Limb (tissue), 2 donors: ENCODE data around the gene PPP1R12C.
"Not testable (repeated sequence)": the region's sequence is repeated elsewhere in the genome, so short reads cannot be mapped to it uniquely, and the experiment has no call there.

Experiments used
- DNase-seq, 2 donors: peaks; one replicate each; pipeline ENCODE4 v3.0.0-alpha.2; 2016; ENCODE audit errors: extremely low spot score in 2 of 2

The PPP1R12C gene

DNA sequence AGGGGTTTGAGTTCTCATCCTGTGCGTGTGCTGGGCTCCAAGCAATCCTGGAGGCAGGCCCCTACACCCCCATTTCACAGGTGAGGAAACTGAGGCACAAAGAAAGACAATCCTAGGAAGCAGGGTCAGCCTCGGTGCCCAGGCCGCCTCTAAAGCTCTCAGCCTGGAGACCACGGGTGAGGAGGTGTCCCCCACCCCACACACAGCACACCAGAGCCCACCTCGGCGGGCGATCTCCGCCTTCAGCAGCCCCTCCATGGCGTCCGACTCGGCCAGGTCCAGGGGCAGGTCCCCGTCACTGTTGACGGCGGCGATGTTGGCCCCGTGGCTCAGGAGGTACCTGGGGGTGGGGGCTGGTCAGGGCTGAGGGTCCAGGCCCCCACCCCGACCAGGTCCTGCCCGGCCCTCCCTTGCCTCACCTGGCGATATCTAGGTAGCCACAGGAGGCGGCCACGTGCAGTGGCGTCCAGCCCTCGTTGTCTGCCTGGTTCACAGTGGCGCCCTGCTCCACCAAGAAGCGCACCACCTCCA, 5.1 kb downstream of the PPP1R12C start:
- DNase-seq, result no peak

DNA sequence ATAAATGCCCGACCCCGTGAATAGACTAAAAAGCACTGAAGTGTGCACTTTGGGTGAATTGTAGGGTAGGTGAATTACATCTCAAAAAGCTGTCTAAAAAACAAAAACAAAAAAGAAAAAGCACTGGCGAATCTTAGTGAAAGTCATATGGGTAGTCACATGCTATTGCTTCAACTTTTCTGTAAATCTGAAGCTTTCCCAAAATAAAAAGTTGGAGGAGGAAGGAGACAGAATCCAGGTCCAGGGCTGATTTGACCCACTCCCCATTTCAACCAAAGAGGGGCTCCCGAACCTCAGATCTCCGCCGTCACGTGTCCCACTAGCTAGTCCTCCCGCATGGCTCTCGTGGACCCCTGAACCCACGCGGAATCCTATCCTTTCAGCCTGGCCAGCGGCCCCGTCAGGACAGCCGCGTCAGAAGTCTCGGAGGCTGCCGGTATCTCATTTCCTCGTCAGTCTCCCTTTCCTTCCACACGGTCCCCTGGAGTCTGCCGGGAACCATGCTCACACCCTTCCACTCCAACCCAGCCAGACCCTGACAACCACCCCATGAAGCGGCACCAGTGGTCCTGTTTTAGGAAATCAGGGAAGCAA, 6.1 kb downstream of the PPP1R12C start:
- no peak for DNase-seq

DNA sequence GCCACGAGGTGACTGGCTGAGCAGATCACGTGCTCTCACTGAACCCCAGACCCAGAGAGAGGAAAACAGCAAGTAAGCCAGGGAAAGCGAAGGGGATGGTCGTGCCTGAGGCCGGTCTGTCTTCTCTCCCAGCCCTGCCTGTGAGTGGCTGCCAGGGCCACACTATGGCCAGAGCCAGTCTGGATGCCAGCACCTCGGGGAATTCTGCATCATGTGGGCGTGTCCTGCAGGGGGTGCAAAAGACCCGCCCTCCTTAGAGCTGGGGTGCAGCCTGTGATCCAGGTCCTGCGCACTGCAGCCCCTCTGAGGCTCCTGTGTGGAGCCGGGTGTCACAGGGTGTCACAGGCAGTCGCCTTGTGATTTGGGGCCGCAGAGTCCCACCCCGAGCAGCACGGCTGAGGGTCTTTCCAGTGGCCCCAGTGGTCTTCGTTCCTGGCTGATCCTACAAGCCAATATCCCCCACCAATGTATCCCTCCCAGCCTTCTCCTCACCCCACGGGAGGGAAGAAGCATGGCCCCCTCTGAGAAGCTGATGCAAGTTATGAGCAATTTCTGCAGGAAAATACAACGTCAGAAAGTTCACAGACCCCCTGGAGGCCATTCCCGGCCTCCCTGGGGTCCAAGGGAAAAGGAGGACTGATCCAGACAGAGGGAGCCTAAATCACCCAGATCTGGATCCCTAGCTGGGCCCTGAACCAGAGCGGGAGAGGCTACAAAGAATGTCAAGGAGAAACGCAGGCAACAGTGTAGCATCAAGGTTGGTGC, 7.7 kb downstream of the PPP1R12C start:
- peak in 1 of 2 donors; percentile 32 for DNase-seq

DNA sequence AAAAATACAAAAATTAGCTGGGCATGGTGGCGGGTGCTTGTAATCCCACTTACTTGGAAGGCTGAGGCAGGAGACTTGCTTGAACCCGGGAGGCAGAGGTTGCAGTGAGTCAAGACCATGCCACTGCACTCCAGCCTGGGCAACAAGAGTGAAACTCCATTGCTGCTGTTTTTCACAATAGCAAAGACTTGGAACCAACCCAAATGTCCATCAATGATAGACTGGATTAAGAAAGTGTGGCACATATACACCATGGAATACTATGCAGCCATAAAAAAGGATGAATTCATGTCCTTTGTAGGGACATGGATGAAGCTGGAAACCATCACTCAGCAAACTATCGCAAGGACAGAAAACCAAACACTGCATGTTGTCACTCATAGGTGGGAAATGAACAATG, 10.2 kb downstream of the PPP1R12C start:
- DNase-seq, result not testable (repeated sequence)

DNA sequence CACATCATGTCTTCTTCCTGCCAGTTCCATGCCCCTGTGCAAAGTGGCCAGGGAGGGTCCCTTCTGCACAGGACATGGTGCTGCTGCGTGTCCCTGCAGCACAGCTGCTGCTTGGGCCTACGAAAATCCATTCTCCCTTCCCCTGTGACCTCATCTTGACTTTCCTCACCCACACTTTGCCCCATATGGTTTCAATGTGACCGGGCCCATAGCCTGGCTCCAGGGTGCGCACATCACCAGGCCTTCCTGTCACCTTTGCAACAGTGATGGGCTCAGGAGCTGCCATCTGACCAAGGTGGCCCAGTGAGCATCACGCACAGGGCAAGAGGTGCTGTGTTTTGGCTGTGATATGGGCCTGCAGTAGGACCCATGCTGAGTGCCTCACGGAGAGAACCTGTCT, 10.8 kb downstream of the PPP1R12C start:
- DNase-seq, result no peak

DNA sequence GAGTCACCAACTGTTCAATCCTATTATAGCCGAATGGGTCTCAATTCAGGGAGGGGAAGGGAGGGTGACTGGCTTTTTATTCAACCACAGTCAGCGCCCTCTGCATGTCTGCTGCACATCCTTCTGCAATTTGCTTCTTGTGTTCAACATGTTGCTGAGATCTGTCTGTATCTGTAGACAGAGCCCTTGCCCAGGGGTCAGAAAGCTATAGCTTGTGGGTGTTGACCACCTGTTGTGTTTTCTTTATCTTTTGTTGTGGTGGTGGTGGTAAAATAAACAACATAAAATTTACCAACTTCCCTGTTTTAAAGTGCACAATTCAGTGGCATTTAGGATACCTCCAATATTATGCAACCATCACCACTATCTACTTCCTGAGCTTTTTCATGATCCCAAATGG, 12.2 kb downstream of the PPP1R12C start:
- DNase-seq, result no peak

DNA sequence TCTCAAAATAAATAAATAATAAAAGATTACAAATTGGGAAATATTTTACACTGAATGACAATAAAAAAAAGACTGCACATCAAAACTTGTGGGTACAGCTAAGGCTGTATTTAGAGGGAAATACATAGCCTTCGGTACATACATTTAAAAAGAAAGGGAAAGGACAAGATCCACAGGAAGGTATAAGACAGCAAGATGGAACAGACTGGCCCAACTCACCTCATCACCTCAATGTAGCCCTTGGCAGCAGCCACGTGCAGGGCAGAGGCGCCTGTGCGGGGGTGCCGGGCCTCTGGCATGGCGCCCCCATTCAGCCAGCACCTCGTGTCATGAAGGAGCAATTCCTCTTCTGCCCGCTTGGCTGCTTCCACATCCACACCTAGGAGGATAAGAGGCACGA, 14.2 kb downstream of the PPP1R12C start:
- DNase-seq, result no peak

DNA sequence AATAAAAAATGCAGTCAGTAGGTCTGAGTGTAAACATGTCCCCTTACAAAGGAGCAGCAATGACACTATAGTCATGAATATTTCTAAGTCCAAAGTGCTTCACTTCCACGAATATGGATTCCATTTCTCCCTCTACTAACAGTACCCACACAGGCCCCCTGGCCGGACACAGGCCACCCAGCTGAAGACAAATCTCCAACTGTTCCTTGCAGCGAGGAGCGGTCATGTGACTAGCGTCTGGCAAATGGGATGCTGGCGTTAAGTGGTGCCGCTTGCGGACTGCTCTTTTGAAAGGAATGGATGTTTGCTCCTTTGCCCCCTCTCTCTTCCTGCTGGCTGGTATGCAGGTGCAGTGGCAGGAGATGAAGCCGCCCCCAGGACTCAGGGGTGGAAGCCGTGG, 16.2 kb downstream of the PPP1R12C start:
- DNase-seq, result no peak

DNA sequence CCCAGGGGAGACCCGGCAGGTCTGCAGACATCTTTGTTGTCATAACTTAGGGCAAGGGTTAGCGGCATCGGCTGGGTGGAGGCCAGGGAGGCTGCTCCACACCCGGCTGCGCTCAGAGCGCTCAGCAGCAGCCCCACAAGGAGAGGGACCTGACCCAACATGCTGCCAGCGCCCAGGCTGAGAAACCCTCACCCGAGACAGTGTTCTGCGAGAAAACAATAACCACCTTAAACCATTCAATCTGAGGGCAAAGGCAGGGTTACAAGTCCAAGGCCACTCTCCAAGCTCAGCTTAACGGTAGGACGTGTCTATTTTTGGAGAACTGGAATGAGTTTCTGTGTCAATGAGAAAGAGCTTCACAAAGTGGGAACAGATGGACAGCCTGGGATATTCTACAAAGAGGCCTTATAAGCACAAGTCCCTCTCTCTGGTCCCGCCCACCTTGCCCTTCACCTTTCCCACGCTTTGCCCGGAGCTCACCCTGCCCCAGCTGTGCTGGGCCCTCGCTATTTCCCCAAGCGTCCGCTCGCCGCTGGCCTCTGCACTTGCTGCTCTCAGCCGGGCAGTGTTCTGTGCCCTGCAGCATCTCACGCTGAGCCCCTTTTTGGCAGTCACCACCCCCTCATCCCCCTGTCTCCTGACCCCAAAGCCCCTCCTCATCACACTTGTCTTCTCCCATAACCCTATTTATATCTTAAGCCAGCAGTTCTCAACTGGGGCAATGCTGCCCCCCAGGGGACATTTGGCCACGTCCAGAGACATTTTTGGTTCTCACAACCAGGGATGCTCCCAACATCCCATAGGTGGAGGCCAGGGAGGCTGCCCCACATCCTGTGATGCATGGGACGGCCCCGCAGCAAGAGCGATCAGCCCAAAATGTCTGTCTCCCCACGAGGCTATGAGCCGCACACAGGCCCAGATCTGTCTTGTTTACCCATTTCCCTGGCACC, 17.6 kb downstream of the PPP1R12C start:
- DNase-seq, result peak in 1 of 2 donors; percentile 24

DNA sequence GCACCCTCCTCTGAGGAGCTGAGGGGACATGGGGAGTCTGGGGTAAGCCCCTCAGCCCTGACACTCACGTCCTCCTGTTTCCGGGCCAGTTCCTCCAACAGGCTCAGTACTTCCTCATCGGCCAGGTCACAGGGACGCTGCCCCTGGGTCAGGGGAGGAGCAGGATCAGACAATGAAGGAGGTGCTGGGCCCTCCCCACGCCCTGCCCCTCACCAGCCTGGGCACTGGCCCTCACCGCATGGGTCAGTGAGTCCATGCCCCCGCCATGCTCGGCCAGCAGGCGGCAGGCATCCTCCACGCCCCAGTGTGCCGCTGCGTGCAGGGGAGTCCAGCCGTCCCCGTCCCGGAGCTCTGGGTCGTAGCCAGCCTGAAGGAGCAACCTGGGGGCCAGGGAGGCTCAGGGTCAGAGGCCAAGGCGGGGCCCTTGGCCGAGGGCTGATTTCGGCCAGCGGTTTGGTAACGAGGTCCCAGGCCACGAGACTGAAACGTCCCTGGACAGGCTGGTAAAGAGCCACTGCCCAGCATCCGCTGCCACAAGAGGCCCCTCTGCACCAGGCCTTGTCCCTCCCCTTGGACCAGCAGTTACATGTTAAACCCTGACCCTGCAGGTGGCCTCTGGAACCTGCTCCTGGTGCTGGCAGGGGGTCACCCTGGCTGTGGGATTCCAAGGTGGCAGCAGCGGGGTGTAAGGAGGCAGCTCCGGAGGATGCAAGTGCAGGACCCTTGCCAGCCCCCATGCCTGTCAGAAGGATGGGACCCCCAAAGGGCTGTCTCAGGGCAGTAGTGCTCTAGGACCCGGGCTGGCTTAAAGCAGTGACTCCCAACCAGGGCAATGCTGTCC, 18.5 kb downstream of the PPP1R12C start:
- DNase-seq, result peak in 1 of 2 donors; percentile 33

DNA sequence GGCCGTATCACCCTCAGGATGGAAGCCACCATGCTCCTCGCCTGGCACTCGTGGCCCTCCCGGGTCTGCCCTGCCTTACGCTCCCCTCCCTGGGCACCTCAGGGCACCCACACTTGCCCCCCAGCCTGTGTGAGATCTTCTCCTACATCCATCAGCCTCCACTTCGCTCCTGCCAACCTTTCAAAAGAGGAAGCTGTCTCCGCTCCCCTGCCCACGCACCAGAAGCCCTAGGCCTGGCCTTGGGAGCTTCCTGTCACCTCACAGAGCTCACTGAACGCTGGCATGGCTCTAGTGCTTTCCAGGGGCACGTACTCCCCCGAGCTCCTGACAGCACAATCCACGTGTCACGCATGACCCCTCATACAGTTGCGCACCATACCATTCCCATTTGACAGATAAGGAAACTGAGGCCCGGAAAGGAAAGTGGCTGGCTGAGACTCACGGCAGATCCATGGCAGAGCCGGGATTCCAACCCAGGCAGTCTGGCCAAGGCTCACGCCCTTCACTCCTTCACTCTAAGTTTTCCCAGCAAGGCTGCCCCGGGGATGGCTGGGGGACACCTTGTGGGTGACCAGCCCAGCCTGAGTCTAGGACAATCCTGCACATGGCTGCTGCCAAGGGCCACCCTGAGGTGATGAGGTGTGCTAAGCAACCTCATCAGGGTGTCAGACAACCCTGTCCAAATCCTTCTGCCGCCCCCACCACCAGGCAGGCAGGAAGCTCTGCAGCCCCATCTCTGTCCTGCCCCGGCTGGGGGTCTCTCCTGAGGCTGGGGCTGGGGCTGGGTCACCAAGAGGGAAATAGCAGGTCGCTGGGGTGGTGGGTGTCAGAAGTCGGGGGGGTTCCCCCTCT, 19.3 kb downstream of the PPP1R12C start:
- peak in 1 of 2 donors; percentile 25 for DNase-seq

DNA sequence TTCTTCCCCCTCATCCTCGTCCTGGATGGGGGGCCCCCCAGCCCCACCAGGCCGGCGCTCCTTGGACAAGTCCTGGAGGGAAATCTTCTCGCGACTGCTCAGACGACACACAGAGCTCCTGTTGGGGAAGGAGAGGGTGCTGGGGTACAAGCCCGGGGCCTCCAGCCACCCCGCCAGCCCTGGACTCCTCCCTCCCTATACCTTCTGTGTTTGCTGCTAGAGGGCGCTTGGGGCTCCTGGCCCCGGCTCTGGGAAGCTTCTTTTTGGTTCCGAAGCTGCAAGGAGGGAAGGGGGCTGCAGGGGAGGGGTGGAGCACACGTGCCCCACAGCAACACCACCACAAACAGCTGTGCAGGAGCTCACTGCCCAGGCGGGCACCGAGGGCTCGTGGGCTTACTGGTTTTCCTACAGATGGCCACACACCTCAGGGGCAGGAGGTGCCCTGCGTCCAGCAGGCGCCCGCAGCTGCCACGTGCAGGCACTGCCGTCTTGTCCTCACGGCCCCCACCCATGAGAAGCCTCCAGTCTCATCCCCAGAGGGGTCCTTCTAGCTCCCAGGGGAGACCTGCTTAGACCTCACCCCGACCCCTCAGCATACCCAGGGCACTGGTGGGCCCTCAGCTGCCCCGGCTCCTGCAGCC, 21.3 kb downstream of the PPP1R12C start:
- peak in 1 of 2 donors; percentile 28 for DNase-seq

DNA sequence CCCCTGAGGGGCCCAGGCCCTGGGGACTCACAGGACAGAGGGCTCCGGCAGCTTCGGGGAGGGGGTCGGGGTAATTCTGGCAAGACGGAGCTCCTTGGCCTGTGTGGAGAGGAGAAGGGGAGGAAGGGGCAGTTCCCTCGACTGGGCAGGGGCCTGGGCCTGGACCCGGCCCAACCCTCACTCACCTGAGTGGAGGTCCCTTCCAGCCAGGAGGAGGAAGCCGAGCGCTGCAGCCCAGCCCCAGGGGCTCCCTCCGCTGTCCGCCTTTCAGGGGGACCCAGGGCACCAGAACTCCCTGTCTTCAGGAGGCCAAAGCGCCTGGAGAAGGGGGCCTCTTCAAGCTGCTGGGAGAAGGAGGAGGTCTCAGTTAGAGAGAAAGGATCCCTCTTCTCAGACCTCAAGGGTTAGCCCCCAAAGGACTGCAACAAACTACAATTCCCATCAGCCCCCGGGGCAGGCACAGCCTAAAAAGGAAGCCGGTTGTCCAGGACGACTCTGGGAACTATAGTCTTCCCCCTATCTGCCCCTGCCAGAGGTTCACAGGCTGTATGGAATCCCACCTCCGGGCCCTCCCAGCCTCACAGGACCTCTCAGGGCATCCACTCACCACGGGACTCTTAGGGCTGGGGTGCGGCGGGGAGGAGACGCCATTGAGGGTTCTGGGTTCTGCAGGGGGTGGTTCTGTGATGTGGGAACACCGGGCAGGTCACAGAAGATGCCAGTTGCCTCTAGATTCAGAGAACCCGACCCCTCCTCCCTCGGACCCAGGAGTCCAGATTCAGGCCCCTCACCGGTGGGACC, 22.0 kb downstream of the PPP1R12C start:
- peak in 1 of 2 donors; percentile 34 for DNase-seq

DNA sequence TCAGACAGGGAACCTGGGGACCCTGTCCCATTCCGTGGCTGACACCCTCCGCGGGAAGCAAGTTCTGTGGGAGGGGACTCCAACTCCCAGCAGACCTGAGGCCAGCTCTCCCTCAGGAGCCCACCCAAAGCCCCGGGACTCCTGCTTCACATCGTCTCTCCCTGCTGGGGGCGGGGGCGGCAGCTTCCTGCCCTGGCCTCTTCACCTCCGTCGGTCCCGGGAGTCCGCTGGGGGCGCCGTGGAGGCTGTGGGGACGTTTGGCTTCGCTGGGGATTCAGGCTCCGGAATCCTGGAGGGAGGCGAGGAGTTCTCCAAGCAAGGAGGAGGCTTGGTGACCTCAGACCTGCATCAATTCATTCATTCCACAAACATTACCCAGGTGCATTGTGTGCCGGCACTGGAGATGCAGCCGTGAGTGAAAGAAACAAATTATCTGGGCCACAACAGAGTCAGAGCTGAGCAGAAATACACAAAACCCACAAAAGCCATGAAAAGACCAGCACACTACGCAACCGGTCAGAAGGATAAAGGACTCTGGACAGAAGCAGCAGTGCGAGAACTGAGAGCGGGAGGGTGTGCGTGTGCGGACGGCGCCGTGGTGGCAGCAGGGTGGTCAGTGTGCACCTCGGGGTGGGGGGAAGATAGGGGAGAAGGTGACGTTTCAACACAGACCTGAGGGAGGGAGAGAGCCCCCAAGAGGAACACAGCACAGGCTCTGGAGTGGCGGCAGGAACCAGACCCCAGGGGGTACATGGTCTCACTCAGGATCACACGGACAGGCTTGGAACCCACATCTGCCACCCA, 22.8 kb downstream of the PPP1R12C start:
- DNase-seq, result peak in 1 of 2 donors; percentile 28

DNA sequence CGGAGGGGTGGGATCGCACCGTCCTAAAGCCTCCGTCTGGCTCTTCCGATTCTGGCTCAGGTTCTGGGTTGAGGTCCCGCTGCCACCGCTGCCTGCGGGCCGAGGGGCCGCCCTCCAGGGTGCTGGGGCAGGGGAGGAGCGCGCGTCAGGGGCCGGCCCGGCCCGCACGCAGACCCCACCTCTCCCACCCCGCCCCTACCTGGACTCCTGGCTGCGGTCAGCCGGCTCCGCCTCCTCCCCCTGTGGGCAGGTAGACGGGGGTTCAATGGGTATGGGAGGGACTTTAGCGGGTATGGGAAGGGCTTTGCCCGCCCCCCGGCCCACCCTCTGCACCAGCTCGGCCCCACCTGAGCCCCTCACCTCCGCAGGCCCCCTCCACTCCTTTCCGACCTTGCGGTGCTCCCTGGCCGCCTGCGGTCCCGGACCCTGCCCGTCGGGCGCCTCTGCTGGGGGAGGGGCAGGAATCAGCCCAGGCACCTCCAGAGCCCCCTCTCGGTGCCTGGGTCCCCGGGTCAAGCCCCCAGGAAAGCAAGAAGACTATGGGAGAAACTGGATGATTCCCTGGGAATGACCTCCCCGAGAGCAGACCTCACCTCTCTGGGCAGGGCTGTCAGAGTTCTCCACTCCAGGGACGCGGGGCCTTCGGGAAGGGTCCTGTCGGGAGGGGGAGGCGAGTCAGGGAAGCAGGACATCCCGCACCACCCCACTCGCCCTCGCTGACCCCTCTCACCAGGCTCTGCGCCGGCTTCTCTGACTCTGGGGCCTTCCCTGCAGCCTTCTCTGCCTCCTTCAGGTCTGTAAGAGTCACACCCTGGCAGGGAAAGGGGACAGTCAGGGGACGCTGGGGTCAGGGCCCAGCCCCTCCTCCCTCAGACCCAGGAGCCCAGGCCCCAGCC, 24.8 kb downstream of the PPP1R12C start:
- DNase-seq, result peak in 1 of 2 donors; percentile 28

DNA sequence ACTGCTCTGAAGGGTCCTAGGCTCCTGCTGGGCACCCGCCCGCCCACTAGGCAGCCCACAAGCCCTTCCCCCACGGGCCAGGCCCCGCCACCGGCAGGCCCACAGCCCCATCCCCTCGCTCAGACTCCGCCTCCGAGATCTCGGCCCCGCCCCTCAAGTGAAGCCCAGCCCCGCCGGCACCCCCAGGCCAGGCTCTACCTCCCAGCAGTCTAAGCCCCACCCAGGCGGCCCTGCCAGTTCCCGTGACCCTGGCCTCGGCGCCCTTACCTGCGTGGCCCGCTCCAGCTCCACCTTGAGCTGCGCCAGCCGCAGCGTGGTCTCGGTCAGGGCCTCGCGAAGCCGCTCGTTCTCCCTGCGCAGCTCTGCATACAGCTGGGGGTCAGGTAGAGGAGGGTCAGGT, 25.5 kb downstream of the PPP1R12C start:
- peak in 1 of 2 donors; percentile 49 for DNase-seq
